HepG2 (cell line): Measurements from ENCODE around the gene C14orf93. TPM values are rescaled to one million over a fixed set of nuclear protein-coding genes. Genes with fewer than 3 reads are reported as not detected.

Experiments used
- ASH2L ChIP-seq: fragments of 300-600, 200-600 bp; sonication (generic); IDR thresholded peaks from 2 replicates; pipeline ENCODE4 v1.7.0; 2017; ENCODE audit warnings: low read depth, mild to moderate bottlenecking, moderate library complexity, mixed read lengths, low read length; ENCODE audit not compliant: insufficient read length
- JUNB ChIP-seq: sonication (generic); formaldehyde crosslinking; IDR thresholded peaks from 2 replicates; pipeline ENCODE4 v1.8.0; 2022; ENCODE audit warnings: missing genetic modification reagents, mild to moderate bottlenecking, borderline replicate concordance
- MTA3 ChIP-seq: sonication (generic); formaldehyde crosslinking; IDR thresholded peaks from 2 replicates; pipeline ENCODE4 v1.4.0; 2020; ENCODE audit warnings: missing genetic modification reagents
- NONO ChIP-seq, 2 experiments: fragments of 450-650 bp in 1 of 2; sonication (generic) in 1 of 2; formaldehyde crosslinking in 1 of 2; IDR thresholded peaks in 1 of 2; conservative IDR thresholded peaks in 1 of 2; 2 replicates each; pipeline versions ENCODE4 v1.6.1 to v1.8.0; 2017 to 2022; ENCODE audit warnings: mild to moderate bottlenecking in 1 of 2, missing genetic modification reagents in 1 of 2, moderate library complexity in 1 of 2
- RNF2 ChIP-seq: fragments of 450-650 bp; conservative IDR thresholded peaks from 2 replicates; pipeline ENCODE4 v1.6.1; 2016; ENCODE audit warnings: low read depth
- TCF7L2 ChIP-seq: IDR thresholded peaks from 2 replicates; pipeline ENCODE4 v1.6.1; 2011; ENCODE audit warnings: mild to moderate bottlenecking, low read depth, low read length, moderate library complexity
- TSC22D2 ChIP-seq: sonication (generic); formaldehyde crosslinking; IDR thresholded peaks from 2 replicates; pipeline ENCODE4 v1.5.1; 2020; ENCODE audit warnings: missing genetic modification reagents, mild to moderate bottlenecking, borderline replicate concordance
- ZBTB25 ChIP-seq: IDR thresholded peaks from 2 replicates; pipeline ENCODE4 v1.6.1; 2018; ENCODE audit warnings: missing genetic modification reagents
- ZKSCAN1 ChIP-seq: fragments of 150-350 bp; IDR thresholded peaks from 2 replicates; pipeline ENCODE4 v1.6.1; 2014; ENCODE audit warnings: low read length
- ZMAT3 ChIP-seq: sonication (generic); formaldehyde crosslinking; conservative IDR thresholded peaks from 2 replicates; pipeline ENCODE4 v1.7.0; 2021; ENCODE audit warnings: missing genetic modification reagents
- ZNF20 ChIP-seq: sonication (generic); formaldehyde crosslinking; IDR thresholded peaks from 2 replicates; pipeline ENCODE4 v1.4.0; 2020; ENCODE audit warnings: mild to moderate bottlenecking, moderate library complexity, missing genetic modification reagents
- polyA plus RNA-seq, 8 experiments: library from polyadenylated mRNA; depleted of rRNA in 3 of 8; stranded (reverse) in 7 of 8; unstranded in 1 of 8; fragments of >200 nt; fragmentation: Illumina TruSeq in 4 of 8; extraction: Trizol in 4 of 8; gene quantifications; 2 replicates each; pipeline versions ENCODE4 v1.2.1 to v1.2.3, GENCODE V29; 2011 to 2016; ENCODE audit warnings: low read depth in 4 of 8, missing spikeins in 1 of 8, mixed read lengths in 1 of 8; ENCODE audit not compliant: insufficient read depth in 1 of 8
- total RNA-seq, 5 experiments: library from RNA; depleted of rRNA; stranded (reverse); fragments of >200 nt; fragmentation: Illumina TruSeq; extraction: Trizol; gene quantifications; 2 replicates each; pipeline ENCODE4 v1.2.3, GENCODE V29; 2016; ENCODE audit warnings: low read depth in 1 of 5
- TF ChIP-seq, protein P1 (sequence below): sonication (generic); formaldehyde crosslinking; IDR thresholded peaks from 2 replicates; pipeline ENCODE4 v1.4.0; 2020; ENCODE audit warnings: missing genetic modification reagents
- TF ChIP-seq, protein P2 (sequence below): sonication (generic); formaldehyde crosslinking; IDR thresholded peaks from 2 replicates; pipeline ENCODE4 v1.4.0; 2020; ENCODE audit warnings: missing genetic modification reagents
- TF ChIP-seq, protein P3 (sequence below): sonication (generic); formaldehyde crosslinking; IDR thresholded peaks from 2 replicates; pipeline ENCODE4 v1.4.0; 2020; ENCODE audit warnings: missing genetic modification reagents
- TF ChIP-seq, protein P4 (sequence below): IDR thresholded peaks from 2 replicates; pipeline ENCODE4 v1.6.1; 2016; ENCODE audit warnings: low read depth, borderline replicate concordance
- TF ChIP-seq, protein P5 (sequence below): sonication (generic); formaldehyde crosslinking; IDR thresholded peaks from 2 replicates; pipeline ENCODE4 v1.5.0; 2020; ENCODE audit warnings: missing genetic modification reagents

Gene C14orf93
- total and polyA plus RNA-seq, 2 of the 13 experiments (the other 11 are each of a cell fraction or from before 2014, with no cell fraction given): 11.4 to 22.5 TPM

DNA sequence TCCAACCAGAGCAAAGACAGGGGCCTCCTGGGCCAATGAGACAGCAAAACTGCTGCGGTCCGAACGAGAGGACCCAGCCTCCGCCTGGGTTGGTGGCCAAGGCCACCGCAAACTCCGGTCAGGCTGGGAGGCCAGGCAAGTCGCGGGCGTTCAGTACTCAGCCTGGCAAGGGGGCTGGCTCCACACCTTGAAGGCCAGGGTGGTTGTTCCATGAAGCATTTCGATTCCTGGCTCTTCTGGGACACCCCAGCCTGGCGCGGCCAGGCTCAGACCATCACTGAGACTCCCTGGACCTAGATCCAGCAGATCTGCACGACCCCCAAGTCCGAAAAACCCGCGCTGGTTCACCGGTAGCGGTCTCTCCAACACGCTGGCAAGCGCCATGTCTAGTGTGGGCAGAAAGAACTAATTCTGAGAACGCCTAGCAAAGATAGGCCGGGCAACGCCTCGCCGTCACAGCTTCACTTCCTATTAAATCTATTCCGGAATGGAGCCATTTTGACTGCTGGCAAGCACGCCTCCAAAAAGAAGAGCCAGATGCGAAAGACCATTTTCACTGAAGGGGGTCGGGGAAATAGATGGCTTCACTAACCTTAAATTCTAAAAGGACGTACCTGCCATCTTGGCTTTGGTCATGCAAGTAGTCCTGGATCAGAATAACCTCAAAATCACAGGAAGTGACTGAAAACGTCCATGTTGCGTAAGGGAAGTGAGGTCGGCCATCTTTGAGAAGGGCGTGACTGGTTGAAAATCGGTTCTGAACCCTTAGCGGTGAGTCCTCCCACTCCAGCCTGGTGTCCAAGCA lies 24.8 kb upstream of the C14orf93 start, which contains the start of gene PSMB5 (continued):
- TF ChIP-seq JUNB (CRISPR knock-in tag): no peak
- peak; percentile 59; the same call in 1 of the 2 replicates for TF ChIP-seq ZKSCAN1
- TF ChIP-seq TCF7L2: no peak
- no peak; the same call in 1 of the 2 replicates for TF ChIP-seq RNF2
- no peak; the same call in 1 of the 2 replicates for TF ChIP-seq MTA3
- TF ChIP-seq ASH2L: peak; percentile 96
- peak; percentile 77 for TF ChIP-seq ZBTB25
- TF ChIP-seq, protein P1, sequence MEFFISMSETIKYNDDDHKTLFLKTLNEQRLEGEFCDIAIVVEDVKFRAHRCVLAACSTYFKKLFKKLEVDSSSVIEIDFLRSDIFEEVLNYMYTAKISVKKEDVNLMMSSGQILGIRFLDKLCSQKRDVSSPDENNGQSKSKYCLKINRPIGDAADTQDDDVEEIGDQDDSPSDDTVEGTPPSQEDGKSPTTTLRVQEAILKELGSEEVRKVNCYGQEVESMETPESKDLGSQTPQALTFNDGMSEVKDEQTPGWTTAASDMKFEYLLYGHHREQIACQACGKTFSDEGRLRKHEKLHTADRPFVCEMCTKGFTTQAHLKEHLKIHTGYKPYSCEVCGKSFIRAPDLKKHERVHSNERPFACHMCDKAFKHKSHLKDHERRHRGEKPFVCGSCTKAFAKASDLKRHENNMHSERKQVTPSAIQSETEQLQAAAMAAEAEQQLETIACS (CRISPR knock-in tag): no peak
- TF ChIP-seq, protein P2, sequence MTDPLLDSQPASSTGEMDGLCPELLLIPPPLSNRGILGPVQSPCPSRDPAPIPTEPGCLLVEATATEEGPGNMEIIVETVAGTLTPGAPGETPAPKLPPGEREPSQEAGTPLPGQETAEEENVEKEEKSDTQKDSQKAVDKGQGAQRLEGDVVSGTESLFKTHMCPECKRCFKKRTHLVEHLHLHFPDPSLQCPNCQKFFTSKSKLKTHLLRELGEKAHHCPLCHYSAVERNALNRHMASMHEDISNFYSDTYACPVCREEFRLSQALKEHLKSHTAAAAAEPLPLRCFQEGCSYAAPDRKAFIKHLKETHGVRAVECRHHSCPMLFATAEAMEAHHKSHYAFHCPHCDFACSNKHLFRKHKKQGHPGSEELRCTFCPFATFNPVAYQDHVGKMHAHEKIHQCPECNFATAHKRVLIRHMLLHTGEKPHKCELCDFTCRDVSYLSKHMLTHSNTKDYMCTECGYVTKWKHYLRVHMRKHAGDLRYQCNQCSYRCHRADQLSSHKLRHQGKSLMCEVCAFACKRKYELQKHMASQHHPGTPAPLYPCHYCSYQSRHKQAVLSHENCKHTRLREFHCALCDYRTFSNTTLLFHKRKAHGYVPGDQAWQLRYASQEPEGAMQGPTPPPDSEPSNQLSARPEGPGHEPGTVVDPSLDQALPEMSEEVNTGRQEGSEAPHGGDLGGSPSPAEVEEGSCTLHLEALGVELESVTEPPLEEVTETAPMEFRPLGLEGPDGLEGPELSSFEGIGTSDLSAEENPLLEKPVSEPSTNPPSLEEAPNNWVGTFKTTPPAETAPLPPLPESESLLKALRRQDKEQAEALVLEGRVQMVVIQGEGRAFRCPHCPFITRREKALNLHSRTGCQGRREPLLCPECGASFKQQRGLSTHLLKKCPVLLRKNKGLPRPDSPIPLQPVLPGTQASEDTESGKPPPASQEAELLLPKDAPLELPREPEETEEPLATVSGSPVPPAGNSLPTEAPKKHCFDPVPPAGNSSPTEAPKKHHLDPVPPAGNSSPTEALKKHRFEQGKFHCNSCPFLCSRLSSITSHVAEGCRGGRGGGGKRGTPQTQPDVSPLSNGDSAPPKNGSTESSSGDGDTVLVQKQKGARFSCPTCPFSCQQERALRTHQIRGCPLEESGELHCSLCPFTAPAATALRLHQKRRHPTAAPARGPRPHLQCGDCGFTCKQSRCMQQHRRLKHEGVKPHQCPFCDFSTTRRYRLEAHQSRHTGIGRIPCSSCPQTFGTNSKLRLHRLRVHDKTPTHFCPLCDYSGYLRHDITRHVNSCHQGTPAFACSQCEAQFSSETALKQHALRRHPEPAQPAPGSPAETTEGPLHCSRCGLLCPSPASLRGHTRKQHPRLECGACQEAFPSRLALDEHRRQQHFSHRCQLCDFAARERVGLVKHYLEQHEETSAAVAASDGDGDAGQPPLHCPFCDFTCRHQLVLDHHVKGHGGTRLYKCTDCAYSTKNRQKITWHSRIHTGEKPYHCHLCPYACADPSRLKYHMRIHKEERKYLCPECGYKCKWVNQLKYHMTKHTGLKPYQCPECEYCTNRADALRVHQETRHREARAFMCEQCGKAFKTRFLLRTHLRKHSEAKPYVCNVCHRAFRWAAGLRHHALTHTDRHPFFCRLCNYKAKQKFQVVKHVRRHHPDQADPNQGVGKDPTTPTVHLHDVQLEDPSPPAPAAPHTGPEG (CRISPR knock-in tag): peak; percentile 84
- TF ChIP-seq ZMAT3 (CRISPR knock-in tag): peak; percentile 98
- peak; percentile 96; the same call in 1 of the 2 replicates for TF ChIP-seq ZNF20 (CRISPR knock-in tag)
- TF ChIP-seq, protein P3, sequence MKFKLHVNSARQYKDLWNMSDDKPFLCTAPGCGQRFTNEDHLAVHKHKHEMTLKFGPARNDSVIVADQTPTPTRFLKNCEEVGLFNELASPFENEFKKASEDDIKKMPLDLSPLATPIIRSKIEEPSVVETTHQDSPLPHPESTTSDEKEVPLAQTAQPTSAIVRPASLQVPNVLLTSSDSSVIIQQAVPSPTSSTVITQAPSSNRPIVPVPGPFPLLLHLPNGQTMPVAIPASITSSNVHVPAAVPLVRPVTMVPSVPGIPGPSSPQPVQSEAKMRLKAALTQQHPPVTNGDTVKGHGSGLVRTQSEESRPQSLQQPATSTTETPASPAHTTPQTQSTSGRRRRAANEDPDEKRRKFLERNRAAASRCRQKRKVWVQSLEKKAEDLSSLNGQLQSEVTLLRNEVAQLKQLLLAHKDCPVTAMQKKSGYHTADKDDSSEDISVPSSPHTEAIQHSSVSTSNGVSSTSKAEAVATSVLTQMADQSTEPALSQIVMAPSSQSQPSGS (CRISPR knock-in tag): peak; percentile 93
- TF ChIP-seq, protein P4, sequence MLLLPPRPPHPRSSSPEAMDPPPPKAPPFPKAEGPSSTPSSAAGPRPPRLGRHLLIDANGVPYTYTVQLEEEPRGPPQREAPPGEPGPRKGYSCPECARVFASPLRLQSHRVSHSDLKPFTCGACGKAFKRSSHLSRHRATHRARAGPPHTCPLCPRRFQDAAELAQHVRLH (CRISPR knock-in tag): peak; percentile 86
- TF ChIP-seq NONO (IDR thresholded peaks at IDR 0.05): no peak
- peak; percentile 97 for TF ChIP-seq NONO (CRISPR knock-in tag; conservative IDR thresholded peaks at IDR 0.05)
- TF ChIP-seq, protein P5, sequence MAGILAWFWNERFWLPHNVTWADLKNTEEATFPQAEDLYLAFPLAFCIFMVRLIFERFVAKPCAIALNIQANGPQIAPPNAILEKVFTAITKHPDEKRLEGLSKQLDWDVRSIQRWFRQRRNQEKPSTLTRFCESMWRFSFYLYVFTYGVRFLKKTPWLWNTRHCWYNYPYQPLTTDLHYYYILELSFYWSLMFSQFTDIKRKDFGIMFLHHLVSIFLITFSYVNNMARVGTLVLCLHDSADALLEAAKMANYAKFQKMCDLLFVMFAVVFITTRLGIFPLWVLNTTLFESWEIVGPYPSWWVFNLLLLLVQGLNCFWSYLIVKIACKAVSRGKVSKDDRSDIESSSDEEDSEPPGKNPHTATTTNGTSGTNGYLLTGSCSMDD (CRISPR knock-in tag): 0 out of 2 replicates have a peak, but pooled peaks have one; percentile 76
- peak; percentile 98 for TF ChIP-seq TSC22D2 (CRISPR knock-in tag)
